ENCODE results near the gene B3GALNT1. TPM values are rescaled to one million over a fixed set of nuclear protein-coding genes. Genes with fewer than 3 reads are reported as not detected.
A peak's percentile ranks its signal among the peaks of the same experiment; 100 is the strongest.

Gene B3GALNT1, protein sequence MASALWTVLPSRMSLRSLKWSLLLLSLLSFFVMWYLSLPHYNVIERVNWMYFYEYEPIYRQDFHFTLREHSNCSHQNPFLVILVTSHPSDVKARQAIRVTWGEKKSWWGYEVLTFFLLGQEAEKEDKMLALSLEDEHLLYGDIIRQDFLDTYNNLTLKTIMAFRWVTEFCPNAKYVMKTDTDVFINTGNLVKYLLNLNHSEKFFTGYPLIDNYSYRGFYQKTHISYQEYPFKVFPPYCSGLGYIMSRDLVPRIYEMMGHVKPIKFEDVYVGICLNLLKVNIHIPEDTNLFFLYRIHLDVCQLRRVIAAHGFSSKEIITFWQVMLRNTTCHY
- total RNA-seq, result 21.7 and 23.7 TPM in 2 replicates

DNA sequence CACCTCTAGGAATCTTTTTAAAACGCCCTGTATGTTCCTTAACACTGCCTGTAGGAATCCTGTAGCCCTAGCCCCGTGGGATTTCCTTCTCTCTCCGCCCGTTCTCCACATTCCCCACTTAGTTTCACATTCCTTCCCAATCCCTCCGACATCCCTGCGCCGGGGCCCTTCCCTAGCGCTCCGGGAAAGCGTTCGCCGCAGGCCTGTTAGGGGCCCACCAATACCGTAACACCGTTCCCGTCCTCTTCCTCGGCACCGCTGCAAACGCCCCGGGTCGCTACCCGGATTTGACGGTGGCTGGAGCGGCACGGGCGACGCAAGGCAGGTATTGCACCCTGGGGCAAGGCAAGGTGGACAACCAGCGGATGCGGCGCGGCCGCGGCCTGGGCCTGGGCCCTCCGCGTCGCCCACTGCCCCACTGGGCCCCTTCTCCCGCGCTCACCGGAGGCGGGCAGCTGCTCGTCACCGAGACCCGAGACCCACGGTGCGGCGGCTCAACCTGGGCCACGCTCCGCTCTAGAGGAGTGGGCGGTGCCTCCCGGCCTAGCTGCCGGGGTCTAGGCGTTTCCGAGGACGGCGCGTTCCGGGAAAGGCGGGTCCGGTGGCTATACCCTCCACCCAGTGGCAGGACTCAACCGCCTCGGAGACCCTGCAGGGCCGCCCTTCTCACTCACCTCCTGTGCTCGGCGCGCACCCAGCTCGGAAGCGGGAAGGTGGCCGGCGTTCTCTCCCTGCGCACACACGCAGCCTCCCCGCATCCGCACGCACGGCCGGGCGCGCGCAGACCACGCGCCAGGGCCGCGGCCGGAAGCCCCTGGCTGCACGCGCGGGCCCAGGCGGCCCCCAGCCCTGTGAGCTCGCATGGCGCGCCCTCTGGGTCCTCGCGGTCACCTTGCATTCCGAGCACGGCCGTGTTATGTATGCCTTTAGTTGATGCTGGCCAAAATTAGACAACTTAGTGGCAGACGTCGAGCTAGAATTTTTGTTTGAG lies at the start of gene B3GALNT1:
TSS of gene B3GALNT1 (minus strand) at position 789 of the 991 bp plus-strand sequence. CDS start 18,595 bp downstream, outside the sequence.
- DNase-seq, result peak; percentile 60

GRCh38 chr3:161153480-161153879 lies 48.3 kb upstream of the B3GALNT1 start:
- DNase-seq, result no peak

DNA sequence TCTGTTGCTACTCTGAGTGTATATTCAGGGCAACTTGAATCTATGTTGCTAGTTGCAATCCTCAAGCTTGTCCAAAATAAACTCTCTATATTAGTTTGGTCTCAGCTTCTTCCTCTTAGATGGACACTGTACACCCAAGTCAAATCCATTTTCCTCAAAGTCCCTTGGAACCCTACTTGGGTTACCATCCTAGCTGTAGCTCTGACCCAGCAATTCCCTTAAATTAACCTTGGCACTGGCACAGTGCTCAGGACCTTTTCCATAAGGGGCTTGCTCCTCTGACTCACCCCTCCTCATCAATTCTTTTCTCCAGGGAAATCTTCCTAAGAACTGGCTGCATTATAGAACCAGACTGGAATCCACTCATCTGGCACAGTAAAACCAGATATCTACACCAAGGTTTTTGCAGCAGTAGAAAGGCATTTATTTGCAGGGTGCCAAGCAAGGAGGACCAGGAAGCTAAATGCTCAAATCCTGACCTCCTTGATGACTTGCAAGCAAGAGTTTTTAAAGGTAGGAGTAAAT lies 44.9 kb upstream of the B3GALNT1 start:
- DNase-seq, result no peak

DNA sequence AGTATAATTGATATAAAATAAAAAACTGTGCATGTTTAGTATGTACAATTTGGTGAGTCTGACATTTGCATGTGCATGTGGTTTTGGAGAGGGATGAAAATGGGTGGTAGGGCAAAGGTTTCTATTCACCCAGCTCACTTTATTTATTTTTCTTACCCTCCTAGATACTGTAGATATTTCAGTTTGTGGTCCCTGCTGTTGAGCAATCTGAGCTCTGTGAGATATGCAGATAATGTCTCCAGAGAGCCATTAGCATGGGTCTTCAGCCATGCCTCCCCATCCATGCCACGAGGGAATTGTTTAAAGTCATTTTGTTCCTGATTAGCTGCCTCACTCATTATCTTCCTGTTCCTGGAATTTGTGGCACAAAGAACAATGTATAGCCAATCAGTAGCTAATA lies 44.4 kb upstream of the B3GALNT1 start:
- DNase-seq, result no peak

GRCh38 chr3:161148832-161149475 lies 43.8 kb upstream of the B3GALNT1 start:
- no peak for DNase-seq

- peak; percentile 4 for DNase-seq
These were observed 37.3 kb upstream of the B3GALNT1 start for GRCh38 chr3:161142486-161142885.

DNA sequence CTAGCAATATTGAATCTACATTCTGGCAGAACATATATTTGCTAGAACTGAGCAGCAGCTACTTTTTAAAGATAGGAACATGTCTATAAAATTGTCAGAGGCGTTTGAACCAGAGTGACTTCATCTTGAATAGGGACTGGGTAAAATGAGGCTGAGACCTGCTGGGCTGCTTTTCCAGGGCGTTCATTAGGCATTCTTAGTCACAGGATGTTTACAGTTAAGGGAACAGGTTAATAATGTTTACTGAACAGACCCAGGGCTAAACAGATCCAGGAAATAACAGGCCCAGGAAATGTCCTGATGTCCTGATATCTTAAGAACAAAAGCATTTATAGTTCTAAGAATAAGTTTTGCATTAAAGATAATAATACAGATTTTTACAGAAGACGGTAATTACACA lies 34.5 kb upstream of the B3GALNT1 start:
- DNase-seq, result peak; percentile 28

DNA sequence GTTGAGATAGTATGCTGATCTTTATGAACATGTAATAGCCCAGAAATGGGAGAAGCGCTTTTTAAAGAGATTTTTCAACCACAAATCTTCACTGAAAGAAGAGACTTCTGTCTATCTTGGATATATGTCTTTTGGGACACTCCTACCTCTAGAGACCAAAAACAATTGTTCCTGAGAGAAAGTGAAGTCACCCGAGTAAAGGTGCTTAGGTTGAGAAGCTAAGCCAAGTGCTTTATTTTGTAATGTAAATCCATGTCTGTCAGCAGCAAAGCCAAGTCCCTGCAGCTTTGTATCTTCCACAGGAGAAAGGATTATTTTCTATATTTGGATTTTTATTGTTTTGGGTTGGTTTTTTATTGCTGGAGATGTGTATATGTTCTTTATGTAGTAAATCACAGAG lies 32.1 kb upstream of the B3GALNT1 start:
- no peak for DNase-seq

GRCh38 chr3:161132391-161132790 lies 27.2 kb upstream of the B3GALNT1 start:
- no peak for DNase-seq

DNA sequence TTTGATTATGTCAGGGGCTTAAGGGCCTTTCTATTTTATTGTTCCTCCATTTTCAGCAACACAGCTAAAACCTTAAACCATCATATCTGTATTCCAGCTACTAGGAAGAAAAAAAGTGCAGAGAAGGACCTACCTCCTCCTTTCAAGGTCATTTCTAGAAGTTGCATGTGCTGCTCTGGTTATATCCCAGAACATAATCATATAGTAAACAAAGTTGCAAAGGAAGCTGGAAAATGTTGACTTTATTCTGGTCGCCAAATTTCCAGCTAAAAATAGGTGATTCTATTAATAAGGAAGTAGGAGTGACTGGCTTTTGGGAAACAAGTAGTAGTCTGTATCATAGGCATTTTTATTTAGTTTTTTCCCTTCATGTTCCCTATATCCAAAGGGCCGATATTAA lies 21.3 kb upstream of the B3GALNT1 start:
- DNase-seq, result peak; percentile 7

GRCh38 chr3:161117646-161118045 lies 12.5 kb upstream of the B3GALNT1 start:
- peak; percentile 60 for DNase-seq

GRCh38 chr3:161108840-161109239 lies 3.7 kb upstream of the B3GALNT1 start:
- DNase-seq, result no peak

GRCh38 chr3:161107311-161107710 lies 2.2 kb upstream of the B3GALNT1 start:
- no peak for DNase-seq

DNA sequence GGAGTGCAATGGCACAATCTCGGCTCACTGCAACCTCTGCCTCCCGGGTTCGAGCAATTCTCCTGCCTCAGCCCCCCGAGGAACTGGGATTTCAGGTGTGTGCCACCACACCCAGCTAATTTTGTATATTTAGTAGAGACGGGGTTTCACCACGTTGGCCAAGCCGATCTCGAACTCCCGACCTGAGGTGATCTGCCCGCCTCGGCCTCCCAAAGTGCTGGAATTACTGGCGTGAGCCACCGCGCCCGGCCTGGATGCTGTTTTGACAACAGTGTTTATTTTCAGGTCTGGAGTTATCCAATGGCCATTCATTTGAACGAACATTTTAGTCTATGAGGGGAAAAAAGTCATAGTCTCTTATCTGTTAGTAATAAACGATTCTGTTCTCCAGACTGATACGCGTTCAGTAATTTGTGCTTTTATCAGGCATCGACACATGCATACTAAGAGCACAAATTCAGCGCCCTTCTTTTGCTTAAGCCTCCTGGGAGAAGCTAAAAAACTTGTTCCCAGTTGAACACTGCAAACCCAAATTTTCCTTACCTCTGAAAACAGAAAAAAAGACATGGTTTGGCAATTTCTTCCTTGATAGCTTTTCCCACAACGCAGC lies 1.3 kb downstream of the B3GALNT1 start:
- DNase-seq, result no peak

GRCh38 chr3:161101609-161102008 lies 3.5 kb downstream of the B3GALNT1 start:
- no peak for DNase-seq

DNA sequence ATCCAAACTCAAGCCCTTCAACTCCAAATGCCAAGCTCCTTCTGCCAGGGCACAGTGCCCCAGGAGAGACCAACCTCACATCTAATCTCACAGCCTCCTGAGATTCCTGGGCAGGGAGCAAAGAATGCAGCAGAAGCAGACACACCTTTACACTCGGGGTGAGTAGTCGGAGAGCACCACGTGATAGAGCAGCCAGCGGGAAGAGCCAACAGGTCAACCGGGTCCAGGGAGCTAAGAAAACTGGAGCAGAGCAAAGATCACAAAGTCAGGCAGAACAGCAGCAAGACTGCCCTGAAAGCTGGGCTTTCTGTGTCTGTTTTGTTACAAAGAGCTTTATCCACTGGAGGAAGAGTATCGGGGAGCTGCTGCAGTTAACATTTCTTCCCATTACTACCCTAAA lies 4.2 kb downstream of the B3GALNT1 start:
- DNase-seq, result no peak

DNA sequence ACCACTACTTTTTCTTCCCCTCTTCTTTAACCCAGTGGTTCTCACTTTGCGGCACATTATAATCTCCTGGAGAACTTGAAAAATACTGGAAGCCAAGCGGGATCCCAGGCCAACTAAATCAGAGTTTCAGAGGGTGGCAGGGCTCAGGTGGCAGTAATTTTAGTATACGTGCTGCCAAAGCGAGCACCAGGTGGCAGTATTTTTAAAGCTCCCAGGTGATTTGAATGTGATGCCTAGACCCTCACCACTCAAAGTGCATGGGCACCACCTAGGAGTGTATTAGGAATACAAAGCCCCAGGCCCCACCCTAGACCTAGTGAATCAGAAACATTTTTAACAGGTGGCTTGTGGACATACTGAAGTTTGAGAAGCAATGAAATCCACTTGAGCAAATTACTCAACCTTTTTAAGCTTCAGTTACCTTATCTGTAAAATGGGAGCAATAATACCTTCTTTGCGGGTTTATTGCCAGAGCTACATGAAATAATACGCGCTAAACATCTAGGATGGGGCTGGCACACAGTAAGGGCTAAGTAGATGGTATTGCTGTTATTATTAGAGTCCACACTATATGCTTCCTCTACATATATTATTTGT lies 8.3 kb downstream of the B3GALNT1 start:
- peak; percentile 53 for DNase-seq

GRCh38 chr3:161093895-161094294 lies 11.3 kb downstream of the B3GALNT1 start:
- no peak for DNase-seq

DNA sequence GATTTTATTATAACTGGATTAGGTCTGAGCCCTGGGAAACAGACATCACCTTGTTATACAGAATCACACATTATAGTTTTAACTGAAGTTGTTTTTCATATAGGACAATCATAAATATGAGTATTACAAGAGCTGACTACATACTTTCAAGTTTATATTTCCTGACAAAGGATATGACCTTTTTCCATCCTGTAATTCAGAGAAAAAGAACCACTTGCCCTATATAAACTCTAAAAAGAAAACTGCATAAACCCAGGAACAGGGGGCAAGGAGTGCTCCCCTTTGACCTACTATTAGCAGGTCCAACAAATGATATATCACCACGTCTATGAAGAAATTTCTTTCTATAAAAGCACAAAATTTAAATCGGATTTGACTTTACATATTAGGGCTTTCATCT lies 20.9 kb downstream of the B3GALNT1 start:
- peak; percentile 18 for DNase-seq

- no peak for DNase-seq
These were observed 22.0 kb downstream of the B3GALNT1 start for GRCh38 chr3:161083131-161083530.

GRCh38 chr3:161082063-161082462 lies 23.1 kb downstream of the B3GALNT1 start:
- DNase-seq, result peak; percentile 31

DNA sequence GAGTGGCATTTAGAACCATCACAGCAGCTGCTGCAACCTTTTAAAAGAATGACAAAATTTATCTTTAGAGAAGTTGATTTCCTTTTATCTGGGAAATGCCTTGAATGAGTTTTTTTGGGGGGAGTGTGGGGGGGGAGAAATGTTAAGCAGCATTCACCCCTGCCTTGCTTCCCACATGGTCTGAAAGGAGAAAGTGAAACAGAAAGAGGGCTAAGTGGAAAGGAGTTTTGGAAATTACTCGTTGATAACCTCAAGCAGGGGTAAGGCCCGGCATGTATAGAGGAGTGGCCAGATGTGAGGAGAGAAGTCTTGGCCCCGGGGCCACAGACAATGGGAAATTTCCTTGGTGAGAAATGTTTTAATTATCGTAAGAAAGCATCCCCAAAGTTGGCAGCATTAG lies 23.5 kb downstream of the B3GALNT1 start:
- no peak for DNase-seq

Data from dermis blood vessel endothelial cell (primary cell).